Measurements from ENCODE around the gene SLC39A11.

SLC39A11 gene

GRCh38 chr17:72609501-72609900, 483.0 kb downstream of the SLC39A11 start:
- TF ChIP-seq, protein P1, sequence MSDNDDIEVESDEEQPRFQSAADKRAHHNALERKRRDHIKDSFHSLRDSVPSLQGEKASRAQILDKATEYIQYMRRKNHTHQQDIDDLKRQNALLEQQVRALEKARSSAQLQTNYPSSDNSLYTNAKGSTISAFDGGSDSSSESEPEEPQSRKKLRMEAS (IDR thresholded peaks at IDR 0.05): peak; percentile 66
- TF ChIP-seq EP300 (IDR thresholded peaks at IDR 0.05; ENCODE audit: borderline replicate concordance) (peak; percentile 97), FOXM1 (IDR thresholded peaks at IDR 0.05; ENCODE audit: borderline replicate concordance, low read depth) (peak; percentile 94), NFIC (IDR thresholded peaks at IDR 0.05) (peak; percentile 98), YY1 (IDR thresholded peaks at IDR 0.05; ENCODE audit: low read depth) (peak; percentile 39; the same call in 1 of the 2 replicates), TEAD4 (IDR thresholded peaks at IDR 0.05) (peak; percentile 97), CEBPB (IDR thresholded peaks at IDR 0.05) (no peak; the same call in 1 of the 2 replicates), RAD21 (IDR thresholded peaks at IDR 0.05; ENCODE audit: low read depth) (peak; percentile 30; the same call in 1 of the 2 replicates), TCF12 (IDR thresholded peaks at IDR 0.05; ENCODE audit: low read depth) (peak; percentile 97), ZBTB7A (IDR thresholded peaks at IDR 0.05; ENCODE audit: low read depth) (no peak), CREB1 (IDR thresholded peaks at IDR 0.05; ENCODE audit: low read depth) (no peak), TAF1 (IDR thresholded peaks at IDR 0.05; ENCODE audit: low read depth) (no peak), EGR1 (IDR thresholded peaks at IDR 0.05) (no peak)
- TF ChIP-seq, protein P2, sequence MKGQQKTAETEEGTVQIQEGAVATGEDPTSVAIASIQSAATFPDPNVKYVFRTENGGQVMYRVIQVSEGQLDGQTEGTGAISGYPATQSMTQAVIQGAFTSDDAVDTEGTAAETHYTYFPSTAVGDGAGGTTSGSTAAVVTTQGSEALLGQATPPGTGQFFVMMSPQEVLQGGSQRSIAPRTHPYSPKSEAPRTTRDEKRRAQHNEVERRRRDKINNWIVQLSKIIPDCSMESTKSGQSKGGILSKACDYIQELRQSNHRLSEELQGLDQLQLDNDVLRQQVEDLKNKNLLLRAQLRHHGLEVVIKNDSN (IDR thresholded peaks at IDR 0.05): peak; percentile 38; the same call in 1 of the 2 replicates
- TF ChIP-seq, protein P3, sequence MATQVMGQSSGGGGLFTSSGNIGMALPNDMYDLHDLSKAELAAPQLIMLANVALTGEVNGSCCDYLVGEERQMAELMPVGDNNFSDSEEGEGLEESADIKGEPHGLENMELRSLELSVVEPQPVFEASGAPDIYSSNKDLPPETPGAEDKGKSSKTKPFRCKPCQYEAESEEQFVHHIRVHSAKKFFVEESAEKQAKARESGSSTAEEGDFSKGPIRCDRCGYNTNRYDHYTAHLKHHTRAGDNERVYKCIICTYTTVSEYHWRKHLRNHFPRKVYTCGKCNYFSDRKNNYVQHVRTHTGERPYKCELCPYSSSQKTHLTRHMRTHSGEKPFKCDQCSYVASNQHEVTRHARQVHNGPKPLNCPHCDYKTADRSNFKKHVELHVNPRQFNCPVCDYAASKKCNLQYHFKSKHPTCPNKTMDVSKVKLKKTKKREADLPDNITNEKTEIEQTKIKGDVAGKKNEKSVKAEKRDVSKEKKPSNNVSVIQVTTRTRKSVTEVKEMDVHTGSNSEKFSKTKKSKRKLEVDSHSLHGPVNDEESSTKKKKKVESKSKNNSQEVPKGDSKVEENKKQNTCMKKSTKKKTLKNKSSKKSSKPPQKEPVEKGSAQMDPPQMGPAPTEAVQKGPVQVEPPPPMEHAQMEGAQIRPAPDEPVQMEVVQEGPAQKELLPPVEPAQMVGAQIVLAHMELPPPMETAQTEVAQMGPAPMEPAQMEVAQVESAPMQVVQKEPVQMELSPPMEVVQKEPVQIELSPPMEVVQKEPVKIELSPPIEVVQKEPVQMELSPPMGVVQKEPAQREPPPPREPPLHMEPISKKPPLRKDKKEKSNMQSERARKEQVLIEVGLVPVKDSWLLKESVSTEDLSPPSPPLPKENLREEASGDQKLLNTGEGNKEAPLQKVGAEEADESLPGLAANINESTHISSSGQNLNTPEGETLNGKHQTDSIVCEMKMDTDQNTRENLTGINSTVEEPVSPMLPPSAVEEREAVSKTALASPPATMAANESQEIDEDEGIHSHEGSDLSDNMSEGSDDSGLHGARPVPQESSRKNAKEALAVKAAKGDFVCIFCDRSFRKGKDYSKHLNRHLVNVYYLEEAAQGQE (IDR thresholded peaks at IDR 0.05; ENCODE audit: low read depth): no peak

- TF ChIP-seq FOXM1 (IDR thresholded peaks at IDR 0.05; ENCODE audit: borderline replicate concordance, low read depth) (no peak), RAD21 (IDR thresholded peaks at IDR 0.05; ENCODE audit: low read depth) (no peak), CREB1 (IDR thresholded peaks at IDR 0.05; ENCODE audit: low read depth) (no peak), ZBTB7A (IDR thresholded peaks at IDR 0.05; ENCODE audit: low read depth) (no peak), EP300 (IDR thresholded peaks at IDR 0.05; ENCODE audit: borderline replicate concordance) (no peak), TCF12 (IDR thresholded peaks at IDR 0.05; ENCODE audit: low read depth) (no peak), NFIC (IDR thresholded peaks at IDR 0.05) (no peak)
- TF ChIP-seq, protein P2 (IDR thresholded peaks at IDR 0.05): no peak
- TF ChIP-seq, protein P1 (IDR thresholded peaks at IDR 0.05): no peak
- TF ChIP-seq, protein P3 (IDR thresholded peaks at IDR 0.05; ENCODE audit: low read depth): no peak
These were observed 484.1 kb downstream of the SLC39A11 start for GRCh38 chr17:72608436-72608835.

DNA sequence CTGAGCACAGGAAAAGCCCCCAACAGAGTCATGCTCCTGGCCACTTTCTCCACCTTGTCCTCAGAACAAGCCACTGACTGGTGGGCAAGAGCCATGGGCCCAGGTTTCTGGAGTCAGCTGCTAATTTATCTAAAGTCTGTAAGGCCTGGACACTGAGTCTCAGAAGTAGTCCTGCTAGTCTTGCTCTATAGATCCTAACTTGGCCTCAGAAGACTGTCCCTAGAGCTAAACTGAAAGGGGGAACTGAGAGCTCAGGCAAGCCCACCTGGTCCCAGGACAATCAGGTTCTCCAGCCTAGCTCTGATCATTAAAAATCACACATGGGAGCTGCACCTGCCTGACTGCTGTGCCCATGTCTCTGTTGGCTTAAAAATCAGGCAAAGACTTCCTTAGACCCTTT, 485.8 kb downstream of the SLC39A11 start:
- TF ChIP-seq NFIC (IDR thresholded peaks at IDR 0.05): no peak
- TF ChIP-seq RAD21 (IDR thresholded peaks at IDR 0.05; ENCODE audit: low read depth): no peak
- TF ChIP-seq TEAD4 (IDR thresholded peaks at IDR 0.05): no peak

- no peak for TF ChIP-seq RAD21 (IDR thresholded peaks at IDR 0.05; ENCODE audit: low read depth)
- TF ChIP-seq YY1 (IDR thresholded peaks at IDR 0.05; ENCODE audit: low read depth): no peak
- TF ChIP-seq TCF12 (IDR thresholded peaks at IDR 0.05; ENCODE audit: low read depth): no peak
- TF ChIP-seq, protein P2 (IDR thresholded peaks at IDR 0.05): no peak
- TF ChIP-seq TEAD4 (IDR thresholded peaks at IDR 0.05): no peak
- TF ChIP-seq FOXM1 (IDR thresholded peaks at IDR 0.05; ENCODE audit: borderline replicate concordance, low read depth): no peak
- TF ChIP-seq CREB1 (IDR thresholded peaks at IDR 0.05; ENCODE audit: low read depth): no peak
- TF ChIP-seq, protein P1 (IDR thresholded peaks at IDR 0.05): no peak
- TF ChIP-seq, protein P3 (IDR thresholded peaks at IDR 0.05; ENCODE audit: low read depth): no peak
- no peak for TF ChIP-seq EP300 (IDR thresholded peaks at IDR 0.05; ENCODE audit: borderline replicate concordance)
- TF ChIP-seq ZBTB7A (IDR thresholded peaks at IDR 0.05; ENCODE audit: low read depth): no peak
- no peak for TF ChIP-seq CEBPB (IDR thresholded peaks at IDR 0.05)
- TF ChIP-seq EGR1 (IDR thresholded peaks at IDR 0.05): no peak
- TF ChIP-seq NFIC (IDR thresholded peaks at IDR 0.05): no peak
- TF ChIP-seq TAF1 (IDR thresholded peaks at IDR 0.05; ENCODE audit: low read depth): no peak
These were observed 486.9 kb downstream of the SLC39A11 start for GRCh38 chr17:72605543-72605942.
